Breast epithelium (tissue), 4 donors: ENCODE data around the gene XKR8. TPM values are rescaled to one million over a fixed set of nuclear protein-coding genes. Genes with fewer than 3 reads are reported as not detected.

Experiments used
- DNase-seq, 2 donors: peaks; one replicate each; pipeline ENCODE4 v3.0.0-alpha.2; 2019; ENCODE audit warnings: low spot score in 2 of 2
- H3K27ac ChIP-seq, 2 donors: fragments of 200-600 bp; sonication (generic) in 1 of 2; one replicate each; pipeline ENCODE4 v1.5.1; 2016 to 2019; ENCODE audit warnings: mild to moderate bottlenecking in 1 of 2
- H3K27me3 ChIP-seq, 2 donors: fragments of 200-600 bp; sonication (generic) in 1 of 2; one replicate each; pipeline versions ENCODE4 v1.5.1 to v1.6.0; 2017 to 2019; ENCODE audit warnings: control low read depth in 1 of 2, mild to moderate bottlenecking in 1 of 2
- H3K36me3 ChIP-seq: fragments of 200-600 bp; one replicate; pipeline ENCODE4 v1.5.1; 2019
- H3K4me1 ChIP-seq, 2 donors: fragments of 200-600 bp; sonication (generic); one replicate each; pipeline ENCODE4 v1.5.1; 2016 to 2019; ENCODE audit warnings: control low read depth in 1 of 2
- H3K4me3 ChIP-seq, 3 donors: fragments of 200-600 bp; sonication (generic); 1 replicate in 2 of 3; 2 replicates in 1 of 3; pipeline ENCODE4 v1.5.1; 2016 to 2019; ENCODE audit warnings: mild to moderate bottlenecking in 3 of 3, moderate library complexity in 2 of 3
- H3K9me3 ChIP-seq, 2 donors: fragments of 200-600 bp; sonication (generic) in 1 of 2; one replicate each; pipeline ENCODE4 v1.5.1; 2016 to 2019; ENCODE audit warnings: control low read depth in 1 of 2
- POLR2A ChIP-seq: fragments of 450-650 bp; IDR thresholded peaks from one replicate; pipeline ENCODE4 v1.6.1; 2016; ENCODE audit warnings: antibody characterized with exemption, mild to moderate bottlenecking, moderate library complexity
- POLR2AphosphoS5 ChIP-seq, 3 donors: sonication (generic); formaldehyde crosslinking; IDR thresholded peaks; one replicate each; pipeline ENCODE4 v1.6.1; 2017; ENCODE audit warnings: antibody characterized with exemption in 3 of 3
- intact Hi-C: fragments of 100-400 bp; cut with DNase I; formaldehyde crosslinking; loops from one replicate; pipeline ENCODE4 v1.15.1; 2023; ENCODE audit warnings: low total_unique reads
- total RNA-seq, 3 donors: library from RNA; depleted of rRNA; stranded (reverse); fragments of >200 nt; gene quantifications; one replicate each; pipeline ENCODE4 v1.1.0, GENCODE V29; 2016
- TF ChIP-seq, protein P1 (sequence below), 3 donors: fragments of 450-650 bp; IDR thresholded peaks; one replicate each; pipeline ENCODE4 v1.5.1; 2016 to 2017; ENCODE audit warnings: antibody characterized with exemption in 3 of 3, mild to moderate bottlenecking in 3 of 3, moderate library complexity in 3 of 3

XKR8 gene
- total RNA-seq, 3 donors from 2014 or later, result 4.2 to 6.9 (median 5.6) TPM

DNA sequence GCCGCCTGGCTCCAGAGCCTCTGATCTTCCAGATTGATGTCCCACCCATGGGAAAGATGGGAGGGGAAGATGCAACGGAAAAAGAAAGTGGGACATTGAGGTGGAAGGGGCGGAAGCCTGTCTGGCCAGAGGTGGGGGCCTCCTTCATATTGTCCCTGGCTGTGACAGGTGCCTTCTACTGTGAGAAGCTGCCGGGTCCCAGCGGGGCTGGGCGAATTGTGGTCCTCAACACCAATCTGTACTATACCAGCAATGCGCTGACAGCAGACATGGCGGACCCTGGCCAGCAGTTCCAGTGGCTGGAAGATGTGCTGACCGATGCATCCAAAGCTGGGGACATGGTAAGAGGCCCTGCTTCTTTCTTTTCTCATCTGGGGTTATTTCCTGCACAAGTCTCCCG is 5.6 kb upstream of the XKR8 start:
- intact Hi-C loops, result no loop called here
- Histone ChIP-seq H3K36me3 (no peaks in the 10 kb centered on the region), H3K9me3 (no peaks in the 10 kb centered on the region), H3K27ac (no peak overlapping the region), H3K4me1 (no peaks in the 10 kb centered on the region), H3K4me3 (no peak overlapping the region), H3K27me3 (no peaks in the 10 kb centered on the region)
- TF ChIP-seq POLR2A, result no peak
- TF ChIP-seq, protein P1, sequence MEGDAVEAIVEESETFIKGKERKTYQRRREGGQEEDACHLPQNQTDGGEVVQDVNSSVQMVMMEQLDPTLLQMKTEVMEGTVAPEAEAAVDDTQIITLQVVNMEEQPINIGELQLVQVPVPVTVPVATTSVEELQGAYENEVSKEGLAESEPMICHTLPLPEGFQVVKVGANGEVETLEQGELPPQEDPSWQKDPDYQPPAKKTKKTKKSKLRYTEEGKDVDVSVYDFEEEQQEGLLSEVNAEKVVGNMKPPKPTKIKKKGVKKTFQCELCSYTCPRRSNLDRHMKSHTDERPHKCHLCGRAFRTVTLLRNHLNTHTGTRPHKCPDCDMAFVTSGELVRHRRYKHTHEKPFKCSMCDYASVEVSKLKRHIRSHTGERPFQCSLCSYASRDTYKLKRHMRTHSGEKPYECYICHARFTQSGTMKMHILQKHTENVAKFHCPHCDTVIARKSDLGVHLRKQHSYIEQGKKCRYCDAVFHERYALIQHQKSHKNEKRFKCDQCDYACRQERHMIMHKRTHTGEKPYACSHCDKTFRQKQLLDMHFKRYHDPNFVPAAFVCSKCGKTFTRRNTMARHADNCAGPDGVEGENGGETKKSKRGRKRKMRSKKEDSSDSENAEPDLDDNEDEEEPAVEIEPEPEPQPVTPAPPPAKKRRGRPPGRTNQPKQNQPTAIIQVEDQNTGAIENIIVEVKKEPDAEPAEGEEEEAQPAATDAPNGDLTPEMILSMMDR (IDR thresholded peaks at IDR 0.05), result no peak
- TF ChIP-seq POLR2AphosphoS5 (IDR thresholded peaks at IDR 0.05), result no peak
- DNase-seq, result no peak

DNA sequence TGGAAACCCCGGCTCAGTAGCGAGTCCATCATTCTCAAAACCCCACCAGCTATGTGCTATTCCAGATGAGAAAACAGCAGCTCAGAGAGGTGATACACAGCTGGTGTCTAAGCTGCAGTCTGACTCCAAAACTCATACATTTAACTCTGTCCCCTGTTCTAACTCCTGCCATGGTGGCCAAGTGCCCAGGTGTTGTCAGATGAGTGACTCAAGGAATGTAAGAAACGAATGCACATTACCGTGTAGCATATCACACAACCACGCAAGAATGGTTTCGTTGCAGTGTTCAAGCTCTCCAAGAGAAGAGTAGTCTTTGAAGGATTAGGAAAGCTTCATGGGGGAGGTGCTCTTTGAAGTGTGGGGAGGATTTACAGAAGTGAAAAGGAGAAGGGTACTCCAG is 4.7 kb upstream of the XKR8 start:
- TF ChIP-seq, protein P1 (IDR thresholded peaks at IDR 0.05), result no peak
- TF ChIP-seq POLR2A (no peak), POLR2AphosphoS5 (IDR thresholded peaks at IDR 0.05) (no peak)
- Histone ChIP-seq H3K4me1 (no peaks in the 10 kb centered on the region), H3K4me3 (no peak overlapping the region), H3K9me3 (no peaks in the 10 kb centered on the region), H3K27ac (no peak overlapping the region), H3K36me3 (no peaks in the 10 kb centered on the region), H3K27me3 (no peaks in the 10 kb centered on the region)
- no peak for DNase-seq
- intact Hi-C loops, result no loop called here

DNA sequence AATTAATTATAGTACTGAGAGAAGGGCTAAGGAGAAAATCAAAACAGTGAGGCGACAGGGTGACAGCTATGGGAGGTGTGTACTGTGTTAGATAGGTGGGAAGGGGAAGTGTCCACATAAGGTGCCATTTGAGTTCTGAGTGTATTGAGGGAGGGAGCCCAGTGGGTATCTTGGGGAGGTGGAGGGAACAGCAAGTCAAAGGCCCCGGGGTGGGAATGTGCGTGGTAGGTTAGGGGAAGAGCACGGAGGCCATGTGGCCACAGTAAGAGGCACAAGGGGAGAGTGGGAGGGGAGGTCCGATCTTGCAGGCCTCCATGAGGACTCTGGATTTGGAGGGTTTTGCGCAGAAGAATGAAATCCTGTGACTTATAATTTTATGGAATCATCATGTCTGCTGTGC is 3.0 kb upstream of the XKR8 start:
- H3K4me3 ChIP-seq, result no peak overlapping the region
- DNase-seq, result no peak
- no peaks in the 10 kb centered on the region for H3K27me3 ChIP-seq
- TF ChIP-seq POLR2AphosphoS5 (IDR thresholded peaks at IDR 0.05), result no peak
- intact Hi-C loops, result no loop called here
- H3K4me1 ChIP-seq, result peaks cover 0 to 4% of the 10 kb centered on the region in 2 donors
- no peaks in the 10 kb centered on the region for H3K36me3 ChIP-seq
- H3K27ac ChIP-seq, result no peak overlapping the region
- H3K9me3 ChIP-seq, result no peaks in the 10 kb centered on the region

DNA sequence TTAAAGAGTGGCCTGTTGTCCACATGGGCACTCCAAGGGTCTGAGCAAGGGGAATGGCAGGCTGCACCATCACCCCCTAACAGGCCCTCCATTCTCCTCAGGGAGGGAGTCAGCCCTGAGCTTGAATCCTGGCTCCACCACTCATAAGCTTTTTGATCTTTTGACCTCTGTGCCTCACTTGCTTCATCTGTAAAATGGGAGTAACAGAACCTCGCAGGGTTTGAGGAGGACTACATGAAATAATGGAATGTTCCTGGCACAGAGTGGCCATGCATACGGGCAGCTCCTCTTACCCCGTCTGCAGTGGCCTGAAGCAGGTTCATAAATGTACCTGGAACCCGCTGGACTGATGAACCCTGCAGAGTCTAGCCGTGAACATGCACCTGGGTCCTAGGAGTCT is 2.1 kb upstream of the XKR8 start:
- no peaks in the 10 kb centered on the region for H3K9me3 ChIP-seq
- no peaks in the 10 kb centered on the region for H3K27me3 ChIP-seq
- H3K27ac ChIP-seq, result no peak overlapping the region
- peaks cover 0 to 4% of the 10 kb centered on the region in 2 donors for H3K4me1 ChIP-seq
- H3K4me3 ChIP-seq, result no peak overlapping the region
- H3K36me3 ChIP-seq, result no peaks in the 10 kb centered on the region
- TF ChIP-seq POLR2AphosphoS5 (IDR thresholded peaks at IDR 0.05), result no peak
- TF ChIP-seq, protein P1 (IDR thresholded peaks at IDR 0.05), result no peak
- TF ChIP-seq POLR2A, result no peak
- intact Hi-C loops, result no loop called here
- no peak for DNase-seq

DNA sequence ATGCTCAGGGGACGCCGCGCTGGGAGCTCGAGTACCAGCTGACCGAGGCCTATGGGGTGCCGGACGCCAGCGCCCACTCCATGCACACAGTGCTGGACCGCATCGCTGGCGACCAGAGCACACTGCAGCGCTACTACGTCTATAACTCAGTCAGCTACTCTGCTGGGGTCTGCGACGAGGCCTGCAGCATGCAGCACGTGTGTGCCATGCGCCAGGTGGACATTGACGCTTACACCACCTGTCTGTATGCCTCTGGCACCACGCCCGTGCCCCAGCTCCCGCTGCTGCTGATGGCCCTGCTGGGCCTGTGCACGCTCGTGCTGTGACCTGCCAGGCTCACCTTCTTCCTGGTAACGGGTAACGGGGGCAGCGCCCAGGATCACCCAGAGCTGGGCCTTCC is 1.3 kb upstream of the XKR8 start:
- Histone ChIP-seq H3K27ac (peak overlapping the region in 1 of 2 donors; percentile 95), H3K27me3 (no peaks in the 10 kb centered on the region), H3K4me1 (peaks cover 0 to 4% of the 10 kb centered on the region in 2 donors), H3K36me3 (no peaks in the 10 kb centered on the region), H3K4me3 (no peak overlapping the region), H3K9me3 (no peaks in the 10 kb centered on the region)
- no peak for DNase-seq
- intact Hi-C loops, result no loop called here
- TF ChIP-seq POLR2AphosphoS5 (IDR thresholded peaks at IDR 0.05) (no peak), POLR2A (no peak)
- TF ChIP-seq, protein P1 (IDR thresholded peaks at IDR 0.05), result no peak
